ENCODE data around the gene UQCC2. TPM values are rescaled to one million over a fixed set of nuclear protein-coding genes. Genes with fewer than 3 reads are reported as not detected.
A peak's percentile ranks its signal among the peaks of the same experiment; 100 is the strongest.

The UQCC2 gene
- total RNA-seq, 1 donor from 2014 or later = 99.4 TPM

DNA sequence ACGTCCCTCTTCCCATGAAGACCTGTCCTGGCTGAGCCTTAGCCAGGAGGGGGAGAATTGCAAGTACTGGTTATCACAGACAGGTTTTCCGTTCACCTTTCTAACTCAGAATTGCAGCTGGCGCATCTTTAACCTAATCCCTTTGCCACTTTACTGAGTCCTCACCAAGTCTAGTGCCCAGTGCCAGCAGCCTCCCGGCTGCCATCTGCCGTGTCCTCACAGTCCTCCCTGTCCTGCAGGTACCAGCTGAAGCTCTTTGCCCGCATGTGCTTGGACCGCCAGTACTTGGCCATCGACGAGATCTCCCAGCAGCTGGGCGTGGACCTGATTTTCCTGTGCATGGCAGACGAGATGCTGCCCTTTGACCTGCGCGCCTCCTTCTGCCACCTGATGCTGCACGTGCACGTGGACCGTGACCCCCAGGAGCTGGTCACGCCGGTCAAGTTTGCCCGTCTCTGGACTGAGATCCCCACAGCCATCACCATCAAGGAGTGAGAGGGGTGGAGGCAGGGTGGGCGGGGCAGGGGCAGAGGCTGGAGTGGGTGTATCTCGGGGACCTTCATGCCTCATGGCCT, 41.3 kb downstream of the UQCC2 start:
- DNase-seq (ENCODE audit: low spot score, unreplicated experiment) = no peak
- Mint-ChIP-seq H3K27me3 (no peaks in the 10 kb centered on the region), H3K4me1 (ENCODE audit: low read depth) (no peaks in the 10 kb centered on the region), H3K36me3 (ENCODE audit: insufficient read depth) (no peaks in the 10 kb centered on the region), H3K27ac (no peak overlapping the region), H3K4me3 (ENCODE audit: low read depth) (no peak overlapping the region), H3K9me3 (ENCODE audit: low read depth) (no peaks in the 10 kb centered on the region)
- TF ChIP-seq, protein P1, sequence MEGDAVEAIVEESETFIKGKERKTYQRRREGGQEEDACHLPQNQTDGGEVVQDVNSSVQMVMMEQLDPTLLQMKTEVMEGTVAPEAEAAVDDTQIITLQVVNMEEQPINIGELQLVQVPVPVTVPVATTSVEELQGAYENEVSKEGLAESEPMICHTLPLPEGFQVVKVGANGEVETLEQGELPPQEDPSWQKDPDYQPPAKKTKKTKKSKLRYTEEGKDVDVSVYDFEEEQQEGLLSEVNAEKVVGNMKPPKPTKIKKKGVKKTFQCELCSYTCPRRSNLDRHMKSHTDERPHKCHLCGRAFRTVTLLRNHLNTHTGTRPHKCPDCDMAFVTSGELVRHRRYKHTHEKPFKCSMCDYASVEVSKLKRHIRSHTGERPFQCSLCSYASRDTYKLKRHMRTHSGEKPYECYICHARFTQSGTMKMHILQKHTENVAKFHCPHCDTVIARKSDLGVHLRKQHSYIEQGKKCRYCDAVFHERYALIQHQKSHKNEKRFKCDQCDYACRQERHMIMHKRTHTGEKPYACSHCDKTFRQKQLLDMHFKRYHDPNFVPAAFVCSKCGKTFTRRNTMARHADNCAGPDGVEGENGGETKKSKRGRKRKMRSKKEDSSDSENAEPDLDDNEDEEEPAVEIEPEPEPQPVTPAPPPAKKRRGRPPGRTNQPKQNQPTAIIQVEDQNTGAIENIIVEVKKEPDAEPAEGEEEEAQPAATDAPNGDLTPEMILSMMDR (IDR thresholded peaks at IDR 0.05; ENCODE audit: unreplicated experiment) = no peak

- Mint-ChIP-seq H3K27ac (no peak overlapping the region), H3K9me3 (ENCODE audit: low read depth) (no peaks in the 10 kb centered on the region), H3K4me1 (ENCODE audit: low read depth) (no peaks in the 10 kb centered on the region), H3K27me3 (no peaks in the 10 kb centered on the region), H3K4me3 (ENCODE audit: low read depth) (no peak overlapping the region), H3K36me3 (ENCODE audit: insufficient read depth) (no peaks in the 10 kb centered on the region)
- TF ChIP-seq, protein P1 (IDR thresholded peaks at IDR 0.05; ENCODE audit: unreplicated experiment) = no peak
- no peak for DNase-seq (ENCODE audit: low spot score, unreplicated experiment)
Measured at GRCh38 chr6:33668914-33669313, 42.6 kb downstream of the UQCC2 start.

DNA sequence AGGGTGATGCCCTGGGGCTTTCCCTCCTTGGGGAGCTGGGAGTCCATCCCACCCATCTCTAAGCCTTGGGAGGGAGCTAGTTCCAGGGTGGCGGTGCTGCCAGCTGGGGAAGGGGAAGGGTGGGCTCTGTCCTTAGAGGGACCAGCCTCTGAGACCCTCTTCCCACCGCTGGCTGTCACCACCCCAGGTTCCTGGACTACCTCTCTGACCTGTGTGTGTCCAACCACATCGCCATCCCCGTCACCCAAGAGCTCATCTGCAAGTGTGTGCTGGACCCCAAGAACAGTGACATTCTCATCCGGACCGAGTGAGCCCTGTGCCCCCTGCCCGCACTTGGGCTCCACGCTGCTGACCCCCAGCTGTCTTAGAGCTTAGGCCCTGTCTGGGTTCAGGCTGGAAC, 43.2 kb downstream of the UQCC2 start:
- no peak overlapping the region for H3K4me3 Mint-ChIP-seq (ENCODE audit: low read depth)
- TF ChIP-seq, protein P1 (IDR thresholded peaks at IDR 0.05; ENCODE audit: unreplicated experiment) = no peak
- H3K27me3 Mint-ChIP-seq = no peaks in the 10 kb centered on the region
- DNase-seq (ENCODE audit: low spot score, unreplicated experiment) = no peak
- peak overlapping the region; percentile 41 for H3K27ac Mint-ChIP-seq
- no peaks in the 10 kb centered on the region for H3K36me3 Mint-ChIP-seq (ENCODE audit: insufficient read depth)
- no peaks in the 10 kb centered on the region for H3K9me3 Mint-ChIP-seq (ENCODE audit: low read depth)
- no peaks in the 10 kb centered on the region for H3K4me1 Mint-ChIP-seq (ENCODE audit: low read depth)

DNA sequence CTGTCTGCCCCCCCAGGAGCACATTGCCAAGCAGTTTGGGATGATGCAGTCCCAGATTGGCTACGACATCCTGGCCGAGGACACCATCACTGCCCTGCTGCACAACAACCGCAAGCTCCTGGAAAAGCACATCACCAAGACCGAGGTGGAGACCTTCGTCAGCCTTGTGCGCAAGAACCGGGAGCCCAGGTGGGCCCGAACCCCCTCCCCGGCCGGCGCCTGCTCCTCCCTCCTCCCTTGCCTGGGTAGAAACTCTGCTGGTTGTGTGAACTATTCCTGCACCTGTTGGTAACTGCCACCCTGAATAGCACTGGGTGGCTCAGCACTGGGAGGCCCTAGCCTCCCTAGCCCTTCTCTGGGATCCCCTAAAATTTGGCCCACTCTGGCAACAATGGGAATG, 43.7 kb downstream of the UQCC2 start:
- Mint-ChIP-seq H3K36me3 (ENCODE audit: insufficient read depth) (no peaks in the 10 kb centered on the region), H3K4me1 (ENCODE audit: low read depth) (no peaks in the 10 kb centered on the region), H3K27me3 (no peaks in the 10 kb centered on the region), H3K9me3 (ENCODE audit: low read depth) (no peaks in the 10 kb centered on the region), H3K27ac (no peak overlapping the region), H3K4me3 (ENCODE audit: low read depth) (no peak overlapping the region)
- no peak for DNase-seq (ENCODE audit: low spot score, unreplicated experiment)
- TF ChIP-seq, protein P1 (IDR thresholded peaks at IDR 0.05; ENCODE audit: unreplicated experiment) = no peak

DNA sequence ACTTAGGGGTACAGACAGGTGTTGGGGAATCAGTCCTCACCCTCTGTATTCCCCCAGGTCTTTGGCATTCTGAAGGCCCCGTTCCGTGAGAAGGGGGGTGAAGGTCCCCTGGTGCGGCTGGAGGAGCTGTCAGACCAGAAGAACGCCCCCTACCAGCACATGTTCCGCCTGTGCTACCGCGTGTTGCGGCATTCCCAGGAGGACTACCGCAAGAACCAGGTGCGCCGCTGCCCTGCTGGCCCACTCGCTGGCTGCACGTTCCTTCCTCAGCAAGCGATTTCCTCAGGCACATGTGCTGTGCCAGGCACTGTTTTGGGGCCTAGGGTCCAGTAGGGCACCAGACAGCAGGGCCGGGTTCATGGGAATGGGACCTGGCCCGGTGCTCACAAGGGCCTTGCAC, 44.4 kb downstream of the UQCC2 start:
- H3K36me3 Mint-ChIP-seq (ENCODE audit: insufficient read depth) = no peaks in the 10 kb centered on the region
- H3K27me3 Mint-ChIP-seq = no peaks in the 10 kb centered on the region
- no peak for DNase-seq (ENCODE audit: low spot score, unreplicated experiment)
- TF ChIP-seq, protein P1 (IDR thresholded peaks at IDR 0.05; ENCODE audit: unreplicated experiment) = no peak
- no peak overlapping the region for H3K4me3 Mint-ChIP-seq (ENCODE audit: low read depth)
- no peaks in the 10 kb centered on the region for H3K4me1 Mint-ChIP-seq (ENCODE audit: low read depth)
- no peaks in the 10 kb centered on the region for H3K9me3 Mint-ChIP-seq (ENCODE audit: low read depth)
- no peak overlapping the region for H3K27ac Mint-ChIP-seq

All from progenitor cell of endocrine pancreas (in vitro differentiated cells).